ENCODE measurements around the gene VEPH1.

The VEPH1 gene

DNA sequence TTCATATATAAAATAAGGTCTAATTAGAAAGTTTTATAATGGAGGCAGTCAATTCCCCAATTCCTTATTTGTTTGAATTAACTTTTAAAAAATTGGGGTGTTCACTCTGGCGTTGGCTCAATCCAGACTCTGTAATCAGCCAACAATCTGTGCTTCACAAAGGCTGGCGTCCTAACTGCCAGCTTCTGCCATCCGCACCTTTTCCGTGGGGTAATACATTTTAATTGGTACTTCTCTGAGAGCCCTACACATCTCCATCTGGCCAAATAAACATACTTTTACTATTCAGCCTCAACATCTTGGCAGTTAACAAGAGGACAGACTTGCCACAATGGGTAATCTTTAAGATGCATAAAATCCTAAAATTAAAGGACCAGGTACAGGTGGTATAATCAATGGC lies 218.1 kb downstream of the VEPH1 start:
- POLR2A ChIA-PET: no interaction called here
- CTCF ChIA-PET: interaction anchor here (1.3 kb wide), 1 partner anchor 208 kb away, joined by 3 read pairs; no protein-coding TSS in a partner anchor
- no peak overlapping the region for H3K4me3 ChIP-seq (ENCODE audit: low read depth, low read length)
- TF ChIP-seq CTCF (IDR thresholded peaks at IDR 0.05; ENCODE audit: insufficient read depth, low read length, missing control alignments): no peak
- DNase-seq (ENCODE audit: low read depth, low spot score): no peak

DNA sequence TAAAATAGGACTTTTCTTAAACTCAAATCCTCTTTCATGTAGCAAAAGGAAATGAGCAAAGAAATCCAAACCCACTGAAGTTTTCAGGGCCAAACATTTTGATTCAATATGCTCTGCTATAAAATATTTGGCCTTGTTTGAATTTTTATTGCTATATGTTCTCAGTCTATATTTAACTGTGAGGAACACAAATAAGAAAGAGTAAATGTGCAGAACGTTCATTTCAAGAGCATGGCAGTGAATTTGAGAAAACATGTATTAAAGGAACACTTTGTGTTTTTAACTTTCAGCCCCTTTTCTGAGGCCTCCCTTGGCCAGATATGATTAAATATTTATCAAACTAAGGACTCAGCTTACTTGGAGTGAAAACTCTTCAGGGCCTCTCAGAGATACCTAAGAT lies 218.5 kb downstream of the VEPH1 start:
- POLR2A ChIA-PET: no interaction called here
- no peak overlapping the region for H3K4me3 ChIP-seq (ENCODE audit: low read depth, low read length)
- no peak for DNase-seq (ENCODE audit: low read depth, low spot score)
- TF ChIP-seq CTCF (IDR thresholded peaks at IDR 0.05; ENCODE audit: insufficient read depth, low read length, missing control alignments): no peak
- CTCF ChIA-PET: interaction anchor here (1.3 kb wide), 1 partner anchor 209 kb away, joined by 3 read pairs; no protein-coding TSS in a partner anchor

GRCh38 chr3:157282261-157283191 lies 220.7 kb downstream of the VEPH1 start:
- POLR2A ChIA-PET: interaction anchor here (0.8 to 1.1 kb wide), 2 partner anchors 9 to 78 kb away, joined by 3 to 4 read pairs; no protein-coding TSS in a partner anchor
- no peak overlapping the region for H3K4me3 ChIP-seq (ENCODE audit: low read depth, low read length)
- CTCF ChIA-PET: interaction anchor here (1.1 kb wide), 1 partner anchor 18 kb away, joined by 3 read pairs; no protein-coding TSS in a partner anchor
- DNase-seq (ENCODE audit: low read depth, low spot score): peak; percentile 90
- no peak for TF ChIP-seq CTCF (IDR thresholded peaks at IDR 0.05; ENCODE audit: insufficient read depth, low read length, missing control alignments)

GRCh38 chr3:157280786-157281185 lies 222.4 kb downstream of the VEPH1 start:
- no peak overlapping the region for H3K4me3 ChIP-seq (ENCODE audit: low read depth, low read length)
- ChIA-PET POLR2A (no interaction called here), CTCF (no interaction called here)
- no peak for DNase-seq (ENCODE audit: low read depth, low spot score)
- no peak for TF ChIP-seq CTCF (IDR thresholded peaks at IDR 0.05; ENCODE audit: insufficient read depth, low read length, missing control alignments)

GRCh38 chr3:157280354-157280753 lies 222.9 kb downstream of the VEPH1 start:
- DNase-seq (ENCODE audit: low read depth, low spot score): no peak
- CTCF ChIA-PET: no interaction called here
- no peak for TF ChIP-seq CTCF (IDR thresholded peaks at IDR 0.05; ENCODE audit: insufficient read depth, low read length, missing control alignments)
- H3K4me3 ChIP-seq (ENCODE audit: low read depth, low read length): no peak overlapping the region
- POLR2A ChIA-PET: no interaction called here

GRCh38 chr3:157279237-157279636 lies 224.0 kb downstream of the VEPH1 start:
- TF ChIP-seq CTCF (IDR thresholded peaks at IDR 0.05; ENCODE audit: insufficient read depth, low read length, missing control alignments): no peak
- CTCF ChIA-PET: no interaction called here
- POLR2A ChIA-PET: no interaction called here
- no peak overlapping the region for H3K4me3 ChIP-seq (ENCODE audit: low read depth, low read length)
- DNase-seq (ENCODE audit: low read depth, low spot score): no peak

Measured in AG04449 (cell line).